Left ventricle myocardium inferior (tissue), 1 donor: ENCODE measurements around the gene SORBS2. TPM values are rescaled to one million over a fixed set of nuclear protein-coding genes. Genes with fewer than 3 reads are reported as not detected.
A peak's percentile ranks its signal among the peaks of the same experiment; 100 is the strongest.

ENCODE experiments used
- DNase-seq: peaks from one replicate; pipeline ENCODE4 v3.0.0-alpha.2; 2020
- H3K27ac ChIP-seq: fragments of 200-600 bp; replicated peaks from 2 replicates; pipeline ENCODE4 v1.8.0; 2021
- H3K27me3 ChIP-seq: fragments of 200-600 bp; 2 replicates; pipeline ENCODE4 v1.8.0; 2021; ENCODE audit warnings: low read depth
- H3K36me3 ChIP-seq: fragments of 200-600 bp; 2 replicates; pipeline ENCODE4 v1.8.0; 2021
- H3K4me1 ChIP-seq: fragments of 200-600 bp; 2 replicates; pipeline ENCODE4 v1.8.0; 2021
- H3K4me3 ChIP-seq: fragments of 200-600 bp; 2 replicates; pipeline ENCODE4 v1.8.0; 2021; ENCODE audit warnings: mild to moderate bottlenecking, moderate library complexity
- H3K9me3 ChIP-seq: fragments of 200-600 bp; replicated peaks from 2 replicates; pipeline ENCODE4 v1.8.0; 2021
- intact Hi-C: fragments of 100-400 bp; cut with micrococcal nuclease; formaldehyde crosslinking; loops from one replicate; pipeline ENCODE4 v1.11.0; 2022
- total RNA-seq: library from RNA; stranded (reverse); fragmentation: NEBNext Ultra II Directional; extraction: Animal tissue kit (Norgen Biotek cat#: 25700); gene quantifications from one replicate; pipeline ENCODE4 v1.2.1, GENCODE V29; 2021
- TF ChIP-seq, protein P1 (sequence below): fragments of 200-600 bp; IDR thresholded peaks from 2 replicates; pipeline ENCODE4 v1.8.0; 2021; ENCODE audit warnings: antibody characterized with exemption, mild to moderate bottlenecking, borderline replicate concordance
- donor health status: DM: no; HTN: yes; CAD: no; lungs with severe emphysema.

Gene SORBS2
- total RNA-seq, 1 donor from 2014 or later = 1,282 TPM

DNA sequence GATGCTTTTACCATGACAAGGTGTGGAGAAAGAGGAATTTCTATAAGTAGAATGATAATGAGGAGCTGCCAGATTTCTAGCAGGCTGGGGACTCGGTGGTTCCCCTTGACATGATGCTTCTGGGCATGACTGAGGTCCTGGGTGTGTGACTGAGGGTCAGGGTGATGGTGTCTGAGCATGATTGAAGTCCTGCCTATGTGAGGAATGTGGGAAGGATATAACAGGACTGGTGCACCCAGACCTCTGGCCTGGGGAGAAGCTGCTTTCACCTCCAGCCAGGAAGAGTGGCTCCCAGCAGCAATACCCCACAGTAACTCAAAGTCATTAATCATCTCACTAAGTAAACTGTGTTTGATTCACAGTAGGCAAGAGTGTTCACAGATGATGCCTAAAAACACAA, 17.4 kb downstream of the SORBS2 start:
- no peaks in the 10 kb centered on the region for H3K9me3 ChIP-seq
- H3K27ac ChIP-seq = peak overlapping the region; percentile 90
- H3K4me3 ChIP-seq = no peak overlapping the region
- intact Hi-C loops = no loop called here
- H3K36me3 ChIP-seq = no peaks in the 10 kb centered on the region
- H3K27me3 ChIP-seq = no peaks in the 10 kb centered on the region
- DNase-seq = no peak
- H3K4me1 ChIP-seq = peaks cover 94% of the 10 kb centered on the region
- TF ChIP-seq, protein P1, sequence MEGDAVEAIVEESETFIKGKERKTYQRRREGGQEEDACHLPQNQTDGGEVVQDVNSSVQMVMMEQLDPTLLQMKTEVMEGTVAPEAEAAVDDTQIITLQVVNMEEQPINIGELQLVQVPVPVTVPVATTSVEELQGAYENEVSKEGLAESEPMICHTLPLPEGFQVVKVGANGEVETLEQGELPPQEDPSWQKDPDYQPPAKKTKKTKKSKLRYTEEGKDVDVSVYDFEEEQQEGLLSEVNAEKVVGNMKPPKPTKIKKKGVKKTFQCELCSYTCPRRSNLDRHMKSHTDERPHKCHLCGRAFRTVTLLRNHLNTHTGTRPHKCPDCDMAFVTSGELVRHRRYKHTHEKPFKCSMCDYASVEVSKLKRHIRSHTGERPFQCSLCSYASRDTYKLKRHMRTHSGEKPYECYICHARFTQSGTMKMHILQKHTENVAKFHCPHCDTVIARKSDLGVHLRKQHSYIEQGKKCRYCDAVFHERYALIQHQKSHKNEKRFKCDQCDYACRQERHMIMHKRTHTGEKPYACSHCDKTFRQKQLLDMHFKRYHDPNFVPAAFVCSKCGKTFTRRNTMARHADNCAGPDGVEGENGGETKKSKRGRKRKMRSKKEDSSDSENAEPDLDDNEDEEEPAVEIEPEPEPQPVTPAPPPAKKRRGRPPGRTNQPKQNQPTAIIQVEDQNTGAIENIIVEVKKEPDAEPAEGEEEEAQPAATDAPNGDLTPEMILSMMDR = no peak

DNA sequence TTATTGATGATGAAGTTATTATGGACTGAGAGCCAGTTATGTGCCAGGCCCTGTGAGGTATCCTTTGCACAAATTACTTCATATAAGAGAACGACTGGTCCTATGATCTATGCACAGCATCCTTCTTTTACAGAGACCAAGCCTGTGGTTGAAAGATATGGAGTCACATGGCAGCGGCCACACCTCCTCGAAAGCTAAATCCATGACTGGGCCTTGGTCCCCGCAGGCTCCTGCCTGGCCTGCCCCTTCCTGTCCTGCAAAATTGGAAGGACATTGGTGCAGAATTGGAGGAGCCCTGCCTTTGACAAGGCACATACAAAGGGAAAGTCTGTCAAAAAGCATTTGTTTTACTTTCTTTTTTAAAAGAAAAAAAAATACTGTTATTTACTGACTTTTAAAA, 18.3 kb downstream of the SORBS2 start:
- intact Hi-C loops = no loop called here
- Histone ChIP-seq H3K4me3 (no peak overlapping the region), H3K27ac (peak overlapping the region; percentile 90), H3K27me3 (no peaks in the 10 kb centered on the region), H3K9me3 (no peaks in the 10 kb centered on the region), H3K36me3 (no peaks in the 10 kb centered on the region), H3K4me1 (peaks cover 94% of the 10 kb centered on the region)
- TF ChIP-seq, protein P1 = no peak
- DNase-seq = no peak

DNA sequence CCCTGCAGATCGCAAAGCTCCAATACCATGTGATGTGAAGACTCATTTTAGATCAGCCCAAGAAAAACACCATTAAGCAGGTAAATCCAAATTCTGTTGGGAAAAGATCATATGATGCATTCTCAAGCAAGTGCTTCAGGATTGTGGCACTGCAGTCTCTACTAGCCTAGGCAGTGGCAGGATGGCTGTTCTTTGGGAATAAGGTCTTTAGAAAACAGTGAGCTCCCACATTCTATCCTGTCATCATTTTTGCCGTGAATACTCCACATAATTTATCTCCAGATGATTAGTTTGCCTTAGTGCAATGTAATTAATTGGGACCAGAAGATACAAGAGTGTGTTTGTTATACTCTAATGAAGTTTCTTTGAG, 18.9 kb downstream of the SORBS2 start:
- no peak for DNase-seq
- Histone ChIP-seq H3K36me3 (no peaks in the 10 kb centered on the region), H3K4me1 (peaks cover 94% of the 10 kb centered on the region), H3K4me3 (no peak overlapping the region), H3K27me3 (no peaks in the 10 kb centered on the region), H3K9me3 (no peaks in the 10 kb centered on the region), H3K27ac (peak overlapping the region; percentile 90)
- TF ChIP-seq, protein P1 = no peak
- intact Hi-C loops = no loop called here

DNA sequence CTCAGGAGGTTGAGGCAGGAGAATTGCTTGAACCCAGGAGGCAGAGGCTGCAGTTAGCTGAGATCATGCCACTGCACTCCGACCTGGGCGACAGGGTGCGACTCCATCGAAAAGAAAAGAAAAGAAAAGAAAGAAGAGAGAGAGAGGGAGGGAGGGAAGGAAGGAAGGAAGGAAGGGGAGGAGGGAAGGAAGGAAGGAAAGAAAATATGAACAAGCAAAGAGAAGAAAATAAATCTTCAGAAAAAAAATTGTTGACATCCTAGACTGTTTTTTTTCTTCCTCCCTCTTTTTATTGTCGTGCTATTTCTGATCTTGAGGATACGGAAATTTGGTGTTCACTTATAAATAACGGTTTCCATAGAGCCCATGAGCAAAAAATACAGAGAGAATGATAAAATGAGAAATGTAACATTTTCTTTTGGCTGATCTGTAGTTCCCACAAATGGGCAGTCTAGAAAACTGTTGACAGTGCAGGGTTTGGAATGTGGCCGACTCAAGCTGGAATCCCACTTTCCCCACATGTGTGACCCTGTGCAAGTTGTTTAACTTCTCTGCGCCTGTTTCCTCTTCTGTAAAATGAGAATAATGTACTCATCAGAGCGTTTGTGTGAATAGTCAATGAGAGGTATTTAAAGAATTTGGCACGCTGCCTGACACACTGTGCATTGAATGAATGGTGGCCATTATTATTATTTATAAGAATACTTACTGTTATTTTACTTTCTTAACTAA, 19.4 kb downstream of the SORBS2 start:
- no peak for DNase-seq
- H3K4me3 ChIP-seq = no peak overlapping the region
- intact Hi-C loops = no loop called here
- no peaks in the 10 kb centered on the region for H3K36me3 ChIP-seq
- H3K27me3 ChIP-seq = no peaks in the 10 kb centered on the region
- H3K4me1 ChIP-seq = peaks cover 95% of the 10 kb centered on the region
- TF ChIP-seq, protein P1 = no peak
- no peaks in the 10 kb centered on the region for H3K9me3 ChIP-seq
- H3K27ac ChIP-seq = peak overlapping the region; percentile 90

DNA sequence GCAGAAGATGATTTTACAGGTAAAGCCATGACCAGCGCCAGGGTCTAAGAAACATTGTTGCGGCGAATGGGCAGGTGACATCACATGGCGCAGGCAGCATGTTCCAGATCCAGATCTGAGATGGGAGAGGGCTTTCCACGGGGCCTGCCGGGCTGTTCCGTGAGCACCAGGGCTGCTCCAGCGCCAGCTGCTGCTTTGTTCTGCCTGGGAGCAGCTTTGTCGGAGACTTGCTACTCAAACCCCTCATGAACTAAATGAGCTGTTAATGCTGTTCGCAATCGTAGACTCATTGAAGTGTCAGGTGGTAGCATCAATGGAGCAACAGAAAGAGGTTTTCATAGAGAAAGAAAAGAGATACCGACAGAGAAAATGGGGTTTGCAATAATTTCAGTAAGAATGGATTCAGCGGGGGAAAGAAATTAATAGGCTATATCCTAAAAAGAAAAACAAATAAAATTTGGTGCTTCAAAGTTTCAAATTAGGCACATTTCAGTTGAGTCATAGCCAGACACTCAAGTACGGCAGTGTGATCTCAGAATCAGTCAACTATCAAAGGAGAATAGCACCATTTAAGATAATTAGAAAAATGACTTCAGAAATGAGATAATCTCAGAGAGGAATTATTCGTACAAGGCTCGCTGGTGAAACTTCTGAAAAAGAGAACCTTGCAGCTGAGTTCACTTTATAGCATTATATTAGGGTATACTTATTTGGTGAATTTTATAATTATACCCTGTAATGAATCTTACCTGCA, 23.9 kb downstream of the SORBS2 start:
- intact Hi-C loops = no loop called here
- Histone ChIP-seq H3K27ac (peak overlapping the region; percentile 90), H3K9me3 (no peaks in the 10 kb centered on the region), H3K4me3 (peak overlapping the region; percentile 29), H3K4me1 (peaks cover 100% of the 10 kb centered on the region), H3K36me3 (no peaks in the 10 kb centered on the region), H3K27me3 (no peaks in the 10 kb centered on the region)
- no peak for DNase-seq
- TF ChIP-seq, protein P1 = no peak
